ENCODE data around the gene MSGN1. TPM values are rescaled to one million over a fixed set of nuclear protein-coding genes. Genes with fewer than 3 reads are reported as not detected.
A peak's percentile ranks its signal among the peaks of the same experiment; 100 is the strongest.

Gene MSGN1
- total RNA-seq, 2 experiments from 2014 or later = not detected

DNA sequence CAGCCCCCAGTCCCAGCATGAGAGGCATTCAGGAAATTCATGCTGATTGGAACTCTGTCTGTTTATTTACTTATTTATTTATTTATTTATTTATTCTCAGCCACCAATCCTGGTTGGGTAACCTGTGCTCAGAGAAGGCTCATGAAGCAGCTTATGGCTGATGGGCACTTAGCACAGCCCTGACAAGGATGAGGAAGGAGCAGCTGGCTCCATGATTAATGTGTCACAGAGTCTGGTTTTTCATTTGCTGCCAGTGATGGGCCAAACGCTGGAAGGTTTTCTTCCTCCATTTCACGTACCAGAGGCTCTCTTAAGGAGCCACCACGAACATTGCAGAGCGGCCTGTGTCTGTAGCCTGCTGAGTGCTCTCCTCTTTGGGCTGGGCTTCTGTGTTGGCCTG lies 33.9 kb downstream of the MSGN1 start:
- CTCF ChIA-PET (ENCODE audit: unreplicated experiment) = no interaction called here
- Histone ChIP-seq H4K20me1 (ENCODE audit: insufficient read depth, low read length) (no peaks in the 10 kb centered on the region), H3K4me3 (ENCODE audit: low read depth, low read length, poor library complexity, severe bottlenecking) (no peak overlapping the region), H2AFZ (ENCODE audit: low read length) (no peak overlapping the region), H3K27ac (ENCODE audit: low read depth, low read length, poor library complexity, severe bottlenecking) (no peak overlapping the region), H3K4me1 (ENCODE audit: insufficient read depth, low read length, poor library complexity, severe bottlenecking) (no peaks in the 10 kb centered on the region), H3K79me2 (ENCODE audit: insufficient read depth, low read depth, low read length) (no peaks in the 10 kb centered on the region), H3K36me3 (ENCODE audit: insufficient read depth, low read length) (no peaks in the 10 kb centered on the region), H3K9me2 (ENCODE audit: insufficient read depth, low read length) (no peaks in the 10 kb centered on the region), H3K9me3 (ENCODE audit: low read length) (no peaks in the 10 kb centered on the region), H3K4me2 (ENCODE audit: low read length) (no peak overlapping the region)
- intact Hi-C loops (cut with micrococcal nuclease; ENCODE audit: unreplicated experiment) = loop anchor here (5.0 kb wide), 1 partner anchor 327 kb away; no protein-coding TSS in a partner anchor
- no peak for DNase-seq (ENCODE audit: low spot score)
- POLR2A ChIA-PET = interaction anchor here (0.7 to 1.0 kb wide), 2 partner anchors 94 to 734 kb away, joined by 3 to 5 read pairs; no protein-coding TSS in a partner anchor
- no TSS peak for BruUV-seq (replicated peaks)
- TF ChIP-seq EZH2phosphoT487 (IDR thresholded peaks at IDR 0.05; ENCODE audit: borderline replicate concordance, low read depth, low read length) = no peak
- TF ChIP-seq, protein P1, sequence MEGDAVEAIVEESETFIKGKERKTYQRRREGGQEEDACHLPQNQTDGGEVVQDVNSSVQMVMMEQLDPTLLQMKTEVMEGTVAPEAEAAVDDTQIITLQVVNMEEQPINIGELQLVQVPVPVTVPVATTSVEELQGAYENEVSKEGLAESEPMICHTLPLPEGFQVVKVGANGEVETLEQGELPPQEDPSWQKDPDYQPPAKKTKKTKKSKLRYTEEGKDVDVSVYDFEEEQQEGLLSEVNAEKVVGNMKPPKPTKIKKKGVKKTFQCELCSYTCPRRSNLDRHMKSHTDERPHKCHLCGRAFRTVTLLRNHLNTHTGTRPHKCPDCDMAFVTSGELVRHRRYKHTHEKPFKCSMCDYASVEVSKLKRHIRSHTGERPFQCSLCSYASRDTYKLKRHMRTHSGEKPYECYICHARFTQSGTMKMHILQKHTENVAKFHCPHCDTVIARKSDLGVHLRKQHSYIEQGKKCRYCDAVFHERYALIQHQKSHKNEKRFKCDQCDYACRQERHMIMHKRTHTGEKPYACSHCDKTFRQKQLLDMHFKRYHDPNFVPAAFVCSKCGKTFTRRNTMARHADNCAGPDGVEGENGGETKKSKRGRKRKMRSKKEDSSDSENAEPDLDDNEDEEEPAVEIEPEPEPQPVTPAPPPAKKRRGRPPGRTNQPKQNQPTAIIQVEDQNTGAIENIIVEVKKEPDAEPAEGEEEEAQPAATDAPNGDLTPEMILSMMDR (conservative IDR thresholded peaks at IDR 0.05; ENCODE audit: low read length) = no peak

GRCh38 chr2:17851731-17852585 lies 35.7 kb downstream of the MSGN1 start:
- no TSS peak for BruUV-seq (replicated peaks)

More at GRCh38 chr2:17851731-17852585, 35.7 kb downstream of the MSGN1 start:
- CTCF ChIA-PET (ENCODE audit: unreplicated experiment) = no interaction called here
- H3K4me2 ChIP-seq (ENCODE audit: low read length) = no peak overlapping the region
- no peaks in the 10 kb centered on the region for H4K20me1 ChIP-seq (ENCODE audit: insufficient read depth, low read length)
- H3K9me3 ChIP-seq (ENCODE audit: low read length) = no peaks in the 10 kb centered on the region
- H3K4me3 ChIP-seq (ENCODE audit: low read depth, low read length, poor library complexity, severe bottlenecking) = no peak overlapping the region
- H3K4me1 ChIP-seq (ENCODE audit: insufficient read depth, low read length, poor library complexity, severe bottlenecking) = no peaks in the 10 kb centered on the region
- no peaks in the 10 kb centered on the region for H3K9me2 ChIP-seq (ENCODE audit: insufficient read depth, low read length)
- no peak for TF ChIP-seq EZH2phosphoT487 (IDR thresholded peaks at IDR 0.05; ENCODE audit: borderline replicate concordance, low read depth, low read length)
- TF ChIP-seq, protein P1 (conservative IDR thresholded peaks at IDR 0.05; ENCODE audit: low read length) = peak; percentile 88
- POLR2A ChIA-PET = no interaction called here
- H3K27ac ChIP-seq (ENCODE audit: low read depth, low read length, poor library complexity, severe bottlenecking) = no peak overlapping the region
- H2AFZ ChIP-seq (ENCODE audit: low read length) = no peak overlapping the region
- H3K79me2 ChIP-seq (ENCODE audit: insufficient read depth, low read depth, low read length) = no peaks in the 10 kb centered on the region
- DNase-seq (ENCODE audit: low spot score) = peak; percentile 61
- H3K36me3 ChIP-seq (ENCODE audit: insufficient read depth, low read length) = no peaks in the 10 kb centered on the region
- intact Hi-C loops (cut with micrococcal nuclease; ENCODE audit: unreplicated experiment) = loop anchor here (1.0 to 5.0 kb wide), 3 partner anchors 297 to 527 kb away; no protein-coding TSS in a partner anchor

Data from OCI-LY7 (cell line).